SK-N-SH treated with all-trans-retinoic acid at 6 μM for 48 hours (cell line): ENCODE results near the gene UBE2Z.

Experiments
- CREB5 ChIP-seq: fragments of 250-450 bp; sonication (Bioruptor Pico); IDR thresholded peaks from 2 replicates; pipeline ENCODE4 v1.5.1; 2020; ENCODE audit warnings: low read depth, mild to moderate bottlenecking, moderate library complexity
- CSRNP3 ChIP-seq: fragments of 250-450 bp; sonication (Bioruptor Pico); IDR thresholded peaks from 2 replicates; pipeline ENCODE4 v1.5.1; 2021; ENCODE audit warnings: mild to moderate bottlenecking, moderate library complexity
- RARB ChIP-seq: fragments of 250-450 bp; sonication (Bioruptor Pico); IDR thresholded peaks from 2 replicates; pipeline ENCODE4 v1.8.0; 2021; ENCODE audit warnings: mild to moderate bottlenecking, moderate library complexity
- TCF4 ChIP-seq: fragments of 250-450 bp; sonication (Bioruptor Pico); IDR thresholded peaks from 2 replicates; pipeline ENCODE4 v1.8.0; 2021; ENCODE audit warnings: mild to moderate bottlenecking, moderate library complexity, borderline replicate concordance
- TSHZ2 ChIP-seq: fragments of 250-450 bp; sonication (Bioruptor Pico); IDR thresholded peaks from 2 replicates; pipeline ENCODE4 v1.5.0; 2020; ENCODE audit warnings: mild to moderate bottlenecking, moderate library complexity
- ZFP3 ChIP-seq: fragments of 250-450 bp; sonication (Bioruptor Pico); IDR thresholded peaks from 2 replicates; pipeline ENCODE4 v1.5.0; 2020; ENCODE audit warnings: mild to moderate bottlenecking, moderate library complexity
- ZFP30 ChIP-seq: fragments of 450-650 bp; formaldehyde crosslinking; IDR thresholded peaks from 2 replicates; pipeline ENCODE4 v1.5.0; 2022; ENCODE audit warnings: mild to moderate bottlenecking, moderate library complexity
- ZNF70 ChIP-seq: fragments of 450-650 bp; formaldehyde crosslinking; IDR thresholded peaks from 2 replicates; pipeline ENCODE4 v1.5.0; 2020; ENCODE audit warnings: mild to moderate bottlenecking, moderate library complexity

GRCh38 chr17:48925991-48926342 is 17.8 kb downstream of the UBE2Z start:
- TF ChIP-seq CSRNP3 (CRISPR knock-in tag) (no peak), TCF4 (CRISPR knock-in tag) (no peak), ZNF70 (CRISPR knock-in tag) (no peak), CREB5 (CRISPR knock-in tag) (no peak), ZFP30 (CRISPR knock-in tag) (no peak), RARB (CRISPR knock-in tag) (no peak), ZFP3 (no peak), TSHZ2 (CRISPR knock-in tag) (no peak)
